Activated CD4-positive, alpha-beta T cell treated with anti-CD3 and anti-CD28 coated beads for 24 hours (primary cell): ENCODE measurements around the gene ARAF.
"Not testable (repeated sequence)": the region's sequence is repeated elsewhere in the genome, so short reads cannot be mapped to it uniquely, and the experiment has no call there.

ENCODE experiments used
- DNase-seq, 2 donors: peaks; one replicate each; pipeline ENCODE4 v3.0.0-alpha.2; 2020; ENCODE audit warnings: low read depth in 2 of 2

Gene ARAF

DNA sequence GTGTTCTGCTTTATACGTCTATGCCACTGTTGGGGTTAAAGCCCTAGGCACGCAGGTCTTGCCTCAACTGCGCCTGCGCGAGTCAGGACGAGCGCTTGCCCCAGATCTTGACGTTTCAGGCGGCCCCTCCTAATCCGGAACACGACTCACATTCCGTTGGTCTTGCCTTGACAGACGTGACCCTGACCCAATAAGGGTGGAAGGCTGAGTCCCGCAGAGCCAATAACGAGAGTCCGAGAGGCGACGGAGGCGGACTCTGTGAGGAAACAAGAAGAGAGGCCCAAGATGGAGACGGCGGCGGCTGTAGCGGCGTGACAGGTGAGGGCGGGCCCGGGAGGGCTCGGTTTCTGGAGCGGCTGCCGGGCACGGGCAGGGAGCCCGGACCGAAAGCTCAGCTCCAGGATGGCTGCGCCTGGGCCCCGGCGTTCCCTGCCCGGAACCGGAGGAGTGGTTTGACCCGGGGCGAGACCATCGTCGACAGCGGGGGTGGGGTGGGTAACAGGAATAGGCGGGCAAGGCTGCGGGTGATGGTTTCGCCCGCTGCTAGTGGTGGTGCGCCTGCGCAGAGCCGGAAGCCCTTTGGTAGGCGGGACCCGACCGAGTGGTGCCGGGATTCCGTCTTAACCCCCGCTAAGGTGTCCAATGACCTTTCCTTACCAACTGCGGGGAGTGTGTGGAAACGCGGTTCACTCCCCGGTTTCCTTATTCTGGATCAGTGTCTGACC, at the start of gene ARAF:
ARAF (plus strand) TSS at position 272 of the 725 bp plus-strand sequence. CDS start 1,763 bp downstream, outside the sequence.
- peak; percentile 88 to 92 for DNase-seq

DNA sequence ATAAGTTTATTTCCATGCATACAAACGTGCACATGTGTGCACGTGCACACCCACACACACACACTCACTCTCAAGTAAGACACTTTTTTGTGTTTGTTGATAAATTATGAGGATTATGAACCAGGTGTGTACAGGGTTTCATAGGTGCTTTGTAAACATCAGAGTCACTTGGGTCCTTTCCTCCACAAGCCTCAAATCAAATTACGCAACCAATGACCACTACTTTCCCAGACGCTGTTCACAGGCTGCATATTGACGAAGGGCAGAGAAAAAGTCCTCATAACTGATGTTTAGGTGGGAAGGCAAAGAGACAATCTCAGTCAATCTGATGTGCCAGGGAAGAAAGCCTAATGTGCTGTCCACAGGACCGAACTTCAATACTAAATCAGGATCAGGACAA, 48.6 kb upstream of the ARAF start:
- not testable (repeated sequence) for DNase-seq

DNA sequence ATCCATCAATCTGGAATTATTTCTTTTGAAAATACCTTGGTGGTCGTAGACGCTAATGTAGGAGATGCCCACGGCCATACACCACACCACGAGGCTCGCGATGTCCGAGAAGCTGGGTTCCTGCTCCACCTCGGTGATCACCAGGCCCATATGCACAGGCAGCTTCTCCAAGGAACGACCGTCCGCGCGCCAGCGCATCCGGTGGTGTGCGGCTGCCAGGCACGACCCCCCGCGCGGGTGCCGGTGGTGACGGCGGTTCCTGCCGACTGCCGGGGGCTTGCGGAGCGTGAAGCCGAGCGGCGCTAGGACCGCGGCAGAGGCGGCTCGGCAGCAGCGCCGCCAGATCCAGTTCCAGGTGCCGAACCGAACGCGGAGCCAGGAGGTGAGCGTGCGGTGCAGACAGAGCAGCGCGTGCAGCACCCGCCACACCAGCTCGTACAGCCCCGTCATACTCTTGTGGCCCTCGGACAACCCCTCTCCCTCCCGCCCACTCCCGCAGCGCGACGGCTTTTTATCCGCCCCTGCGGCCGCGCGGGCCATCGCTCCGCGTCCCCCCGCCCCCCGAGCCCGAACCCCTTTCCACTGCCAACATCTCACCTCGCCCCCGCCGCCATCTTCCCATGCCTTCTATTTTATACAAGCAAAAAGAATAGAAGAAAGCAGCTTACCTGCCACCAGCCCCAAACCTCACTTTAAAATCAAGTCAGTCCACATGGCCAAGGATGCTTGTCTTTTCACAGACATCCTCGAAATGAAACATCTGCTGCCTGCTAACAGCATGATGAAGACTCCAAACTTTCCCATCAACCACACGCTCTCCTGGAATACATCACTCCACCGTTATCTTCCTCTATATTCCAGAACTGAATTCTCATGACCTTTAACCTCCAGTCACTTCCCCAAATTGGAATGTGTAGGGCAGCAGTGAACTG, 47.7 kb upstream of the ARAF start:
- not testable (repeated sequence) for DNase-seq

DNA sequence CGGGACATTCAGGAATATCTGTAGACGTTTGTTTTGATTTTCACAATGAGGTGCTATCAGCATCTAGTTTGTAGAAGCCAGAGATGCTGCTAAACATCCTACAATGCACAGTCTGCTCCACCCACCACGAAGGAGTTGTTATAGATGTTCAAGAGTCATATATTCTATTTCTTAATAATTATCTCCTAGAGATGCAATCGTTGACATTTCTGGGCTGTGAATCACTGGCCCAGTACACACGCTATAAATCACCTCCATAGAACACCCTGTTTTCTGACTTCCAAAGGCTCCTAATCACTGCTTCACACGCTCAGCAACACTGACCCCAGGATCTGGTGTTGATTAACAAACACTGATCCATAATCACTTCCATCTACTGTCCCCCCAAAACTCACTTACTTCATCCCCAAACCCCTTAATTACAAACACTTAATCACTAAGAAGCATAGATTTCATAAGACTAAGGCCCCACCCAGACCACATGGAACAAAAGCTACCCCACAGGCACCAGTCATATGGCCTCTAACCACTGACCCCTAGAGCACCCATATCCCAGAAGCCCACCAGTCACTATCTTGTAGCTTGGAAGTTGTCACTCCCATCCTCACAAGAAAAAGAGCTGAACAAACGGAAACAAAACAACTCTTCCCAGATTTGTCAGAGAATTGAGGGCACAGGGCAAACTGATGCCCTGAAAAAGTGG, 46.3 kb upstream of the ARAF start:
- no peak for DNase-seq

DNA sequence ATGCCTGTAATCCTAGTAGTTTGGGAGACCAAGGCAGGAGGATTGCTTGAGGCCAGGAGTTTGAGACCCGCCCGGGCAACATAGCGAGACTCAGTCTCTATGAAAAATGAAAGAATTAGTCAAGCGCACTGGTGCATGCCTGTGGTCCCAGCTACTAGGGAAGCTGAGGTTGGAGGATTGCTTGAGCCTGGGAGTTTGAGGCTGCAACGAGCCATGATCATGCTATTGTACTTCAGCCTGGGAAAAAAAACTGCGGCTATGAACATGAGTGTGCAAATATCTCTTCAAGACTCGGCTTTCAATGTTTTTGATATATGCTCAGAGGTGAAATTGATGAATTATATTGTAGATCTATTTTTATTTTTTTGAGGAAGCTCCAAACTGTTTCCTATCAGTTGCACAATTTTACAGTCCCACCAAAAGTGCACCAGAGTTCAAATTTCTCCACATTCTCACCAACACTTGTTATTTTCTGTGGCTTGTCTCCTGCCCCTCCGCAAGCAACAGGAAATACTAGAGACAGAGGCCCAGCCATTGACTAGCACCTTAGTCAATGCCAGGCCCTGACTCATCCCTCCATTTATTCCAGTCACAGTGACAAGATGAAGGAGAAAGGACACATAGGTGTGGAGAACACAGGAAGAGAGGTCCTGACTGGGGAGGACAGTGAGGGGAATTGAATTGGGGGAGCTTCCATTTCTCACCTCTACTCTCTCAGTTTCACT, 44.9 kb upstream of the ARAF start:
- no peak for DNase-seq

DNA sequence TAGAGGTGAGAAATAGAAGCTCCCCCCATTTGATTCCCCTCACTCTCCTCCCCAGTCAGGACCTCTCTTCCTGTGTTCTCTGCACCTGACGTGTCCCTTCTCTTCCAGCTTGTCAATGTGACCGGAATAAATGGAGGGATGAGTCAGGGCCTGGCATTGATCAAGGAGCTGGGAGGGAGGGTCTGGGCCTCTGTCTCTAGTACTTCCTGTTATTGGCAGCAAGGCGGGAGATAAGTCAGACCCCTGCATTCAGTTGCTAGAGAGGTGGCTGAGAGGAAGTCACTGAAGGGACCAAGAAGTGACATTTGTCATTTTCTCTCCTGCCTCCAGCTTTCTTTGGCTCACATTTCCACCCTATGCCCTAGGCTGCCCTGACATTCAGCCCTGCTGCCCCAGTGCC, 42.9 kb upstream of the ARAF start:
- no peak for DNase-seq

DNA sequence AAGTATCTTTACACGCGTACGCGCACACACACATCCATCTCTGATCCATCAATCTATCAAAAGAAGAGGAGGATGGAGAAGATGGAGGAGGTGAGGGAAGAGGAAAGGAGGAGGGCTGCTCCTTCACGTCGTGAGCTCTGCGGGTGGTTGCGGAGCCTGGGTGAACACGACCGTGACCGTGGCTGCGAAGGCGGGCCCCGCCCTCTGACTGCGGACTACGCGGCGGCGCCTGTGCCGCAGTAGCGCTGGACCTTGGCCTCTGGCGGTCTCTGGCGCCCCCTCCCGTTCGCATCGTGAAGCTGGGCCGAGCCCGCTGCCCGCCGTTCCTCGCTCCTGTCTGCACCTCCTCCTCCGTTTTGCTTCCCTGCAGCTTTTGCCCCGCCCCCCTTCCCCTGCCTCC, 37.7 kb upstream of the ARAF start:
- DNase-seq, result peak; percentile 72 to 74

DNA sequence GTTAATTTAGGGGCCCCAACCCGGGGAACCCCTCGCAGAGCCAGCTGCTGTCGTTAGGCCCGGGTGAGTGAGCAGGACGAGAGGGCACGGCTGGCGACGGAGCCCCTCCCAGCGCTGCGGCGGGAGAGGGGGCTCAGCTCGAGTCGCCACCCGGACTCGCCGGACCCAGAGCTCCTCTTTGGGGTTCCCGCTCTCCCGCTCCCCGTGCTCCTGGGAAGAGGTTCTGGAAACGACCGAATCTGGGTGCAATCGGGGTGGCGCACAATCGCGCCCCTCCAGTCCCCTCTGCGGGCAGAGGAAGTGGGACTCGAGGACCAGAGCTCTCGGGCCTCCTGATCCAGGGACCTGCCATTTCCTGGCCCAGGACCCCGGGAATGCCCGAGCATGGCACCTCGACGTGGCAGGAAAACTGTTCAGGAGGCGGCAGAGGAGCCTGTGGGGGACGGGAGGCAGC, 37.3 kb upstream of the ARAF start:
- no peak for DNase-seq

DNA sequence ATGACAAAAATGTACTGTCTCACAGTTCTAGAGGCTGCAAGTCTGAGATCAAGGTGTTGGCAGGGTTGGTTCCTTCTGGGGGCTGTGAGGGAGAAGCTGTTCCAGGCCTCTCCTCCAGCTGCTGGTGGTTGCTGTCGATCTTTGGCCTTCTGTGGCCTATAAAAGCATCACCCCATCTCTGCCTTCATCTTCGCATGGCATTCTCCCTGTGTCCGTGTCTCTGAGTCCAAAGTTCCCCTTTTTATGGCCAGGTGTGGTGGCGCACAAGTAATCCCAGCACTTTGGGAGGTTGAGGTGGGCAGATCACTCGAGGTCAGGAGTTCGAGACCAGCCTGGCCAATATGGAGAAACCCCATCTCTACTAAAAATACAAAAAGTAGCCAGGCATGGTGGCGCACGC, 31.5 kb upstream of the ARAF start:
- DNase-seq, result no peak

DNA sequence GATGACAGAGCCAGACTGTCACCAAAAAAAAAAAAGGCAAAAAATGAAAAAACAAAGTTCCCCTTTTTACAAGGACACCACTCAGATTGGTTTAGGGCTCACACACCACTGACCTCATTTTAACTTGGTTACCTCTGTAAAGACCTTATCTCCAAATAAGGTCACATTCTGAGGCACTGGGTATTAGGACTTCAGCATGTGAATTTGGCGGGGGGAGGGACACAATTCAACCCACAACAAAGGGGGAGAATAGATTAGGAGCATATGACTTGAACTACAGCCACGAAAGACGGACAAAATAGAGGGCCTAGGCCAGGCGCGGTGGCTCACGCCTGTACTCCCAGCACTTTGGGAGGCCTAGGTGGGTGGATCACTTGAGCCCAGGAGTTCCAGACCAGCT, 31.0 kb upstream of the ARAF start:
- no peak for DNase-seq

DNA sequence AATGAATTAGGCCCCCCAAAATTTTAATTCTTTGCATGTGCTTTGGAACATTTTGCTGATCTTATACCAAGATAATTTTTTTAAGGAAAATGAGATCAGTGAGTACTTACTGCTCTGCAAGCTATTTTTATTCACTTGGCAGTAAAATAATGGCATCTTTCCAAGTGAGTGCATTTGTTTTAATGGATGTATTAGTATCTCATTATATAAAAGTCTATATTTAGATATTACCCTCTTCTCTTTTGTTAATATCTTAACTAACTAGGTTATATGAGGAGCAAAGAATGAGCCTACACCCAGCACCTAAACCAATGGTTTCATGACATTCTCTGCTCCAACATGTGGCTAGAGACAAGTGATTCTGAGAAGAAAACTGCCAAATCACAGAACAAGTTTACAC, 21.1 kb upstream of the ARAF start:
- DNase-seq, result no peak

DNA sequence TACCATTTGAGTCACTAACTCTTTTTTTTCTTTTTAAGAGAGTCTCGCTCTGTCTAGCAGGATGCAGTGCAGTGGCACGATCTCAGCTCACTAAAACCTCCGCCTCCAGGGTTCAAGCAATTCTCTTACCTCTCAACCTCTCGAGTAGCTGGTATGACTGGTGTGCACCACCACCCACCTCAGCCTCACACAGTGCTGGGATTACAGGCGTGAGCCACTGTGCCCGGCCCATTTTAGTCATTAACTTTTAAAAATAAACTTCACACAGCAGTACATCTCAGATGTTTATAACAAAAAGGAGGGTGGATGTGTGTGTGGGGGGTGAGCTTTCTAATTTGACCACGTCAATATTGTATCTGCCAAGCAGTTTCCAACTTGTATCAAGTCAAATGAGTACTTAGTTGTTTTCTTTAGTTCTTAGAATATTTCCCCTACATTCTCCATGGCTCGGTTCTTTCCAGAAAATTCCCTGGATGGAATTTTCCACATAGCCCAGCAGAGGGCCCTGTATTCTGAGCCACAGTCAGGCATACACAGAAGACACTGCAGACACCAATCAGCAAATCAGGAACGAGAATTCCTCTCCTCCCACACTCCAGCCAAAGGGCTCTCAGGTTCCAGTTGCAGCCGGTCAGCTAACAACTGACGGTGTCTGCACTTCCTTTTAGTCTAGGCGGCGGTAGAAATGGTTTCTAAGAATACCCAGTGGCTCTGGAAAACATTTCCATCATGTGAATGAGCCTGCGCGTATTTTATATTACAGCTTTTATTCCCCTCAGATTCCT, 20.1 kb upstream of the ARAF start:
- no peak for DNase-seq

DNA sequence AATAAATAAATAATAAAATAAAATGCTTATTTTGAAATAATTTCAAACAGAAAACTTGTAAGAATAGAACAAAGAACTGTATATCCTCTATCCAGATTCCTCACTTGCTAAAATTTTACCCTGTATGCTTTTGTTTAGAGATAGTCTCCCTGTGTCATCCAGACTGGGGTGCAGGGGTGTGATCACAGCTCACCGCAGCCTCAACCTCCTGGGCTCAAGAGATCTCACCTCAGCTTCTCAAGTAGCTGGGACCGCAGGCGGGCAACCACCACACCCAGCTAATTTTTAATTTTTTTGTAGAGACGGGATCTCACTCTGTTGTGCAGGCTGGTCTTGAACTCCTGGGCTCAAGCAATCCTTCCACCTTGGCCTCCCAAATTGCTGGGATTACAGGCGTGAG, 17.5 kb upstream of the ARAF start:
- DNase-seq, result no peak

DNA sequence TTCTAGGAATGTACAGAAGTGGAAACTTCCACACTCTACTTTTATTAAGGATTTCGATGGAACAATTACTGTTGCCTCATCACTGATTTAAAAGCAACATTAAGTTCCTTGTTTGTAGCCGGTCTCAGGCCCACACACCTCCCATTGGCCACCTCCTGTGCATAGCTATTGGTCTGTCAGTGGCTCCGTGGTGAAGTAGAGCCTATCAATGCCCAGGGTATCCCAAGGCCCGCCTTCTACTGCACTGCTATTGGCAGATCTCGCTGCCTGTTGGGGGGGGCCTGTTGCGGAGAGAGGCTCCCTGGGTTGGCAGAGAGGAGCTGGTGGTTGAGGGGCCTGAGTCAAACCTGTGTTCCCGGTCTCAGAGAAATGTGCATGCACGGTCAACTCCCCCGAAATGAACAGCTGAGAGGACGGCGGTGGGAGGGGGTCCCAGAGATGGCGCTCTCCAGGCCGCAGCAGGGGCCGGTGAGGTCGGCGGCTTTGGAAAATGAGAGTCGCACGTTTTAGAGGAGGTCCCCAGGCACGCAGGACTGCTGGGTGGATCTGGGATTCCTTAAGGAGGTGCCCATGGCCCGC, 4.9 kb upstream of the ARAF start:
- DNase-seq, result peak; percentile 55 to 71

DNA sequence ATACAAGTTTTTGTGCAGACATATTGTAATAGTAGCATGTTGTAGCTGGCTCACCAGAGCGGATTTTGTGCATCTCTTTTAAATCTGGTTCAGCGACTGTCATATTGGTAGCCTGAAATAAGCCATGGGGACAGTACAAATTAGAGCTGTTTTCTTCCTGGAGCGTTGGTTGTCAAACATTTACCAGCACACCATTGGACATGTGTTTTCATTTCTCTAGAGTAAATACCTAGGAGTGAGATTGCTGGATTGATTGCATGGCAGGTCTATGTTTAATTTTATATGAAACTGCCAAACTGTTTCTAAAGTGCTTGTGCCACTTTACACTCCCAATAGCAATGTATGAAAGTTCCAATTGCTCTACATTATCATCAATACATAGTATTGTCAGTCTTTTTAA, 2.6 kb upstream of the ARAF start:
- no peak for DNase-seq

DNA sequence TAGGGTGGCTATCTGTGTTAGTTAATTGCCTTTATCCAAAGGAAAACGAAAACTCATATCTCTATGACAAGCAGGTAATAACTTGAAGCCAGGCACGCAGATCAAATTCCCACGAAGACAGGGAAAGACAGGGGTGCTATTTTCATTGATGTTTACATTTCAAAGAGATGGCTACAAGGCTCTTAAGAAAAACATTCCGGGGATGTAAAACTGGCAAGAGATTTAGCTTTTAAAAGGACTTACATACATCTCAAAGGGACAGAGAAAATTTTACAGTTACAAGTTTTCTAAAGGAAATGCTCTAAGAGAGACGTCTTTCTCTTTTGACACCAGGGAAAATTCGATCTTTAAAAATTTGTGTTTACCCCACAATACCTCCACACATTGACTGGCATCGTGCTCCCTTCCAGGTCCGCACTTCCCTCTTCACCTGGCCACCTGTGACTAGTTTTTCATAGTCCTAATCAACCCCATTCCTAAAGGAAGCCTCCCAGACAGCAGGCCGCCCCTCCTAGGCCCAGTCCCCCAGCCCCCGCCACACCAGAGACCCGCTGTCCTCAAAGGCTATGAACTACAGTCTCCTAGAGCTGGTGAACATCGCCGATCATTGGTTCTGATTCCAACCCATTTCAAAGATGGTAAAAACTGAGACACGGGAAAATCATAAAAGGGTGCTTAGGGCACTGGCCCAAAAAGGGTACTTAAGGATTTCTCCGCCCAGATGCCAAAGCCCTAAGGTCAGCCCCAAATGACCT, 649 bp upstream of the ARAF start:
- no peak for DNase-seq

DNA sequence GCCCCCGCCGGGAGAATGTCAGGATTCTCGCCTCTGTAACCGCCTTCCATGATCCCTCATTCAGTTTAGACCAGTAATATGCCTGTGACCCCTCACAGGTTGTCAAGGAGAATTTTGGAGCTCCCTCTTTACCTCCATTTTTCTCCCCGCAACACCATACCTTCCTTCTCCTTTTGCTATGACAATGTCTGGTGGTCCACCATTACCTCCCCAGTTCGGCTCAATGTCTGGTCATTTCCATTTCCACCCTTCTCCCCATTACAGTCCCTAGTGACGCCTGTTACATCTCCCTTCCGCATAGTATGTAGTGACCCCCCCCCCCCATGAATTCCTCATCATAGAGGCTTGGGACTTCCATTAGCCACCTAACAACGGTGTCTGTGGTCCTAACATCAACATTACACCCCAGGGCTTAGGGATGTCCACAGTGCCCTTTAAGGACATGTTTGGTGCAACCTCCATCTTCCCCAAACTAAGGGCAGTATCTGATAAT, 700 bp downstream of the ARAF start:
- DNase-seq, result no peak

DNA sequence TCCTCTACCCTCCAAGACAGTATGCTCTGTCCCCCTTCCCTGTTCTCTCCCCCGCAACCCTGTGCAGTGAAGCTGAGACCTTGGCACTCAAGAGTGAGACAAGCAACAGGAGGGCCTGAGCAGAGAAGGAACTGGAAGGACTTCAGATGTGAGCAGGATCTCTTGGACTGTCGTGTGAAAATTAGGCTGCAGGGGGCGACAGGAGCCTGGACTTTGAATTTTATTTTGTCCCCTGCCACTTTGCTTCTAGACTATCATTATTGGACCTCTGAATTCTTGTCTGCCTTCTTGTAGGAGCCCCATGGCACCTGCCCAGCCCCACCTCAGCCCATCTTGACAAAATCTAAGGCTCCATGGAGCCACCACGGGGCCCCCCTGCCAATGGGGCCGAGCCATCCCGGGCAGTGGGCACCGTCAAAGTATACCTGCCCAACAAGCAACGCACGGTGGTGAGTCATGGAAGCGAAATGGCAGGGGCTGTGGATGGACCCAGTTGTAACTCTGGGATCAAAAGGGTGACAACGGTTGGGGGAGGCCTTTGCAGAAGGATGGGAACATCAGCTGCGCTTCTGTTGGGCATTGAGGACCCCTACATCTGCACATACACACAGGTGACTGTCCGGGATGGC, 1.7 kb downstream of the ARAF start:
- DNase-seq, result no peak

DNA sequence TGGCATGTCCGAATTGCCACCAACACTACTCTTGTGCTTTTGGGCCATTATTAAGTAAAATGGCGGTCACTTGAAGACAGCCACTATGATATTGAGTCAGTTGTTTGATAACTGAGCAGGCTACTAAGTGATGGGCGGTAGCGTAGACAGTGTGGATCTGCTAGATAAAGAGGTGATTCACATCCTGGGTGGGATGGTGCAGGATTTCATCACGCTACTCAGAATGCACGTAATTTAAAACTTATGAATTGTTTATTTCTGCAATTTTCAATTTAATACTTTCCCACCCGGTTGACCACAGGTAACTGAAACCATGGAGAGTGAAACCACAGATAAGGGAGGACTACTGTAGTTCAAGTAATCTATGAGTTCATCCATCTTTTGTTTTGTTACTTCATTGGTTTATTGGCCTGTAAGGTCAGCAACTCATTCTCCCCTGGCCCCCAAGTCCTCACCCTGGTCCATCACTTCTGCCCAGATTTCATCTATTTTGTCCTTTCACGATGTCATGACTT, 2.9 kb downstream of the ARAF start:
- DNase-seq, result no peak
